ENCODE data around the gene USP9X. TPM values are rescaled to one million over a fixed set of nuclear protein-coding genes. Genes with fewer than 3 reads are reported as not detected.

Gene USP9X
- total and polyA plus RNA-seq, 2 experiments from 2014 or later, result 62.2 to 329 TPM

GRCh38 chrX:41043674-41044345 is 41.4 kb upstream of the USP9X start:
- Histone ChIP-seq H3F3A (replicated peaks; ENCODE audit: low read depth) (no peaks in the 10 kb centered on the region), H3K36me3 (ENCODE audit: insufficient read depth) (no peaks in the 10 kb centered on the region), H3K4me1 (ENCODE audit: insufficient read depth) (peaks cover 25% of the 10 kb centered on the region), H3K27me3 (ENCODE audit: insufficient read depth) (no peaks in the 10 kb centered on the region), H2AFZ (no peak overlapping the region), H3K4me2 (no peak overlapping the region), H4K20me1 (replicated peaks; ENCODE audit: insufficient read depth) (no peaks in the 10 kb centered on the region), H3K79me2 (replicated peaks; ENCODE audit: insufficient read depth) (no peaks in the 10 kb centered on the region), H3K9me2 (ENCODE audit: insufficient read depth) (no peaks in the 10 kb centered on the region), H3K27ac (ENCODE audit: low read depth) (no peak overlapping the region), H3K4me3 (no peak overlapping the region)
- Mint-ChIP-seq H3K4me1 (peaks cover 22% of the 10 kb centered on the region), H3K9me3 (no peaks in the 10 kb centered on the region), H3K27ac (no peak overlapping the region), H3K27me3 (ENCODE audit: insufficient read depth, low read depth, poor library complexity) (peaks cover 6% of the 10 kb centered on the region), H3K4me3 (no peak overlapping the region), H3K36me3 (ENCODE audit: low read depth) (no peaks in the 10 kb centered on the region)
- TF ChIP-seq JUNB (IDR thresholded peaks at IDR 0.05; ENCODE audit: unreplicated experiment) (no peak), ZNF114 (CRISPR knock-in tag; IDR thresholded peaks at IDR 0.05) (no peak), NANOG (IDR thresholded peaks at IDR 0.05; ENCODE audit: borderline replicate concordance) (no peak), EZH2phosphoT487 (IDR thresholded peaks at IDR 0.05; ENCODE audit: unreplicated experiment) (no peak), ZNF331 (CRISPR knock-in tag; IDR thresholded peaks at IDR 0.05; ENCODE audit: low read depth) (no peak), ZNF462 (CRISPR knock-in tag; IDR thresholded peaks at IDR 0.05) (no peak), REST (IDR thresholded peaks at IDR 0.05; ENCODE audit: unreplicated experiment) (no peak), CTCF (conservative IDR thresholded peaks at IDR 0.05; ENCODE audit: low read depth in 2 of 2) (no peak), STAT1 (IDR thresholded peaks at IDR 0.05; ENCODE audit: unreplicated experiment) (no peak), CREB1 (CRISPR knock-in tag; IDR thresholded peaks at IDR 0.05; ENCODE audit: low read depth) (no peak), ETS1 (IDR thresholded peaks at IDR 0.05) (no peak), EZH2 (IDR thresholded peaks at IDR 0.05; ENCODE audit: low read depth, unreplicated experiment) (no peak), POLR2AphosphoS5 (IDR thresholded peaks at IDR 0.05; ENCODE audit: low read depth) (no peak)
- no peak for DNase-seq (ENCODE audit: low spot score)
- no peak for ATAC-seq
